22Rv1 (cell line): Measurements from ENCODE around the gene TAS1R1.

ENCODE experiments used
- CTCF ChIP-seq: fragments of 450-650 bp; IDR thresholded peaks from 2 replicates; pipeline ENCODE4 v1.5.1; 2017; ENCODE audit warnings: mild to moderate bottlenecking
- ZFX ChIP-seq: fragments of 450-650 bp; IDR thresholded peaks from 2 replicates; pipeline ENCODE4 v1.6.1; 2017; ENCODE audit warnings: antibody characterized with exemption, borderline replicate concordance

DNA sequence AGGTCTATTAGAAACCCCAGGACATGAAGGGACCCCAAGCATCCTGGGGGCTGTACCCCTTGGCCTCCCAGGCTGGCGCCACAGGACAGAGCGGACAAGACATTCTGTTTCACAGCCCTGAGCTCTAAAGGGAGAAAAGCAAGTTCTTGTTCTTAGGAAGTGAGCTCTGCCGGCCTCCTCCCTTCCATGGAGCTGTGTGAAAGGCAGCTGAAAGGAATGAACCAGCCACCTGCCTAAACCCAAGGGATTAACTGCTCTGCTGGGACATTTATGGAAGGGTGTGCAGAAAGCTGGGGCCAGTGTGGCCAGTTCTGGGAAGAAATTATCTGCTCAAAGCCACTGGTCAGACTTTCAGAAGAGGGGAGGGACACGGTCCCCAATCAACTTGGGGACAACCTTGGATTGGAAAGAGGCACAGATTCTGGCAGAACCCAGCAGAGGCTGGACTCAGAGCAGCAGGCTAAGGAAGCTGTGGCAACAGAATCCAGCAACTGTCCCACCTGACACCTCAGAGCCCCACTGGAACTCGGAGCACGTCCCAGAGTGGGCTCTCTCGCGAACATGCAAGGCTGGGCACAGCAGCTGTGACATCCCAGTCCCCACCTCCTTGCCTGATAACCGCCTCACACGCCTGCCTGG is 45.4 kb downstream of the TAS1R1 start:
- TF ChIP-seq CTCF (no peak), ZFX (no peak)
